ENCODE data around the gene KRTAP4-1. TPM values are rescaled to one million over a fixed set of nuclear protein-coding genes. Genes with fewer than 3 reads are reported as not detected.
"Not testable (repeated sequence)": the region's sequence is repeated elsewhere in the genome, so short reads cannot be mapped to it uniquely, and the experiment has no call there.

Gene KRTAP4-1
- total RNA-seq, 1 donor from 2014 or later: not detected

DNA sequence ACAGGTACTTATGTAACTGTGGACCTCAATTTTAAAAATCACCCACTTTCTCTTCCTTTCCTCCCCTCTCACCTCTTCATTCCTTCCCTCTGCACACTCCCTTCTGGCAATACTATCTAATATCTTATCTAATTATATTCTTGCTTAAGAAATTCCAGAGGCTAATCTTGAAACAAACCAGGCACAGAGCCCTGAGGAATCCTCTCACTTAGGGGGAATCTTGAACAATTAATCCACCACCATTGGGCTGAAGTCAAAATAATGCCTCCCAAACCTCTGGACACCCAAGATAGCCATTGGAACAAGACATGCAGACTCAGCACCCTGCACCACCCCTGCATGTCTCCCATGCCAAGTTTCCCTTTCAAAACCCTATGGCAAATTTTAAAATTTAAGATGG is 43.4 kb downstream of the KRTAP4-1 start:
- no peak overlapping the region for H3K4me3 ChIP-seq
- no peak for TF ChIP-seq CTCF (IDR thresholded peaks at IDR 0.05)
- intact Hi-C loops (cut with DNase I): no loop called here
- H3K9me3 ChIP-seq: peaks cover 3% of the 10 kb centered on the region in 2 donors
- no peak overlapping the region for H3K27ac ChIP-seq
- DNase-seq (ENCODE audit: low spot score in 2 of 2): no peak
- no peaks in the 10 kb centered on the region for H3K27me3 ChIP-seq
- no peaks in the 10 kb centered on the region for H3K4me1 ChIP-seq
- H3K36me3 ChIP-seq: no peaks in the 10 kb centered on the region

GRCh38 chr17:41140360-41141131 is 44.2 kb downstream of the KRTAP4-1 start, which contains the start of gene KRTAP4-6:
Gene KRTAP4-6 (minus strand): TSS chr17:41140544. CDS start chr17:41140487, 57 bp downstream.
- intact Hi-C loops (cut with DNase I): no loop called here
- no peak within 1 kb of the TSS for H3K27ac ChIP-seq
- H3K27me3 ChIP-seq: no peaks in the 10 kb centered on the region

DNA sequence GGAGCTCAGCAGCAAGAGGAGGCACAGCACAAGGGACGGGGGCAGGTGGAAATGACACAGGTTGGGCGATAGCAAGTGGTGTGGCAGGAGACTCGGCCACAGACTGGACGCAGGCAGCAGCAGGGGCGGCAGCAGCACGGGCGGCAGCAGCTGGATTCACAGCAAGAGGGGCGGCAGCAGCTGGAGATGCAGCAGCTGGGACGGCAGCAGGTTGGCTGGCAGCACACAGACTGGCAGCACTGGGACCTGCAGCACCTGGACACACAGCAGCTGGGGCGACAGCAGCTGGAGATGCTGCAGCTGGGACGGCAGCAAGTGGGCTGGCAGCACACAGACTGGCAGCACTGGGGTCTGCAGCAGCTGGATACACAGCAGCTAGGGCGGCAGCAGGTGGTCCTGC is 44.8 kb downstream of the KRTAP4-1 start:
- H3K36me3 ChIP-seq; DNase-seq (ENCODE audit: low spot score in 2 of 2); H3K9me3 ChIP-seq; H3K27me3 ChIP-seq; H3K27ac ChIP-seq; H3K4me1 ChIP-seq; H3K4me3 ChIP-seq; intact Hi-C loops (cut with DNase I): not testable (repeated sequence)

More at GRCh38 chr17:41140360-41141131, 44.2 kb downstream of the KRTAP4-1 start, which contains the start of gene KRTAP4-6:
- peaks cover 3% of the 10 kb centered on the region in 2 donors for H3K9me3 ChIP-seq
- no peaks in the 10 kb centered on the region for H3K36me3 ChIP-seq
- no peak for DNase-seq (ENCODE audit: low spot score in 2 of 2)
- H3K4me3 ChIP-seq: no peak within 1 kb of the TSS
- TF ChIP-seq CTCF (IDR thresholded peaks at IDR 0.05): no peak
- H3K4me1 ChIP-seq: no peaks in the 10 kb centered on the region

Other genes with a start within 250 kb of the KRTAP4-1 start
- not detected for gene KRT23, start 247.3 kb downstream of the KRTAP4-1 start, total RNA-seq
- gene KRT39, start 218.0 kb downstream of the KRTAP4-1 start, total RNA-seq: not detected
- gene KRT40, start 200.6 kb downstream of the KRTAP4-1 start, total RNA-seq: not detected
- not detected for gene KRTAP3-3, start 190.7 kb downstream of the KRTAP4-1 start, total RNA-seq
- not detected for gene KRTAP3-2, start 185.0 kb downstream of the KRTAP4-1 start, total RNA-seq
- not detected for gene KRTAP3-1, start 175.8 kb downstream of the KRTAP4-1 start, total RNA-seq
- not detected for gene KRTAP1-5, start 157.7 kb downstream of the KRTAP4-1 start, total RNA-seq
- gene KRTAP1-4, start 154.7 kb downstream of the KRTAP4-1 start, total RNA-seq: not detected
- not detected for gene KRTAP1-3, start 150.0 kb downstream of the KRTAP4-1 start, total RNA-seq
- gene KRTAP1-1, start 143.5 kb downstream of the KRTAP4-1 start, total RNA-seq: not detected
- not detected for gene KRTAP2-1, start 137.6 kb downstream of the KRTAP4-1 start, total RNA-seq
- not detected for gene KRTAP2-2, start 129.7 kb downstream of the KRTAP4-1 start, total RNA-seq
- gene KRTAP2-3, start 124.8 kb downstream of the KRTAP4-1 start, total RNA-seq: not detected
- not detected for gene KRTAP2-4, start 119.0 kb downstream of the KRTAP4-1 start, total RNA-seq
- gene KRTAP4-7, start 100.8 kb downstream of the KRTAP4-1 start, total RNA-seq: not detected
- gene KRTAP4-8, start 86.8 kb downstream of the KRTAP4-1 start, total RNA-seq: not detected
- not detected for gene KRTAP4-16, start 82.7 kb downstream of the KRTAP4-1 start, total RNA-seq
- gene KRTAP4-9, start 79.5 kb downstream of the KRTAP4-1 start, total RNA-seq: not detected
- gene KRTAP4-11, start 66.5 kb downstream of the KRTAP4-1 start, total RNA-seq: not detected
- gene KRTAP4-12, start 60.7 kb downstream of the KRTAP4-1 start, total RNA-seq: not detected
- gene KRTAP4-6, start 44.4 kb downstream of the KRTAP4-1 start, total RNA-seq: not detected
- gene KRTAP4-5, start 35.1 kb downstream of the KRTAP4-1 start, total RNA-seq: not detected
- not detected for gene KRTAP4-4, start 24.2 kb downstream of the KRTAP4-1 start, total RNA-seq
- not detected for gene KRTAP4-3, start 16.7 kb downstream of the KRTAP4-1 start, total RNA-seq
- gene KRTAP4-2, start 6.7 kb downstream of the KRTAP4-1 start, total RNA-seq: not detected
- not detected for gene KRTAP9-1, start 5.0 kb upstream of the KRTAP4-1 start, total RNA-seq
- not detected for gene KRTAP9-2, start 41.7 kb upstream of the KRTAP4-1 start, total RNA-seq
- not detected for gene KRTAP9-3, start 47.5 kb upstream of the KRTAP4-1 start, total RNA-seq
- gene KRTAP9-8, start 53.1 kb upstream of the KRTAP4-1 start, total RNA-seq: not detected
- gene KRTAP9-4, start 64.8 kb upstream of the KRTAP4-1 start, total RNA-seq: not detected
- gene KRTAP9-9, start 70.5 kb upstream of the KRTAP4-1 start, total RNA-seq: not detected
- gene KRTAP9-6, start 80.5 kb upstream of the KRTAP4-1 start, total RNA-seq: not detected
- not detected for gene KRTAP9-7, start 90.8 kb upstream of the KRTAP4-1 start, total RNA-seq
- gene KRTAP29-1, start 117.9 kb upstream of the KRTAP4-1 start, total RNA-seq: not detected
- not detected for gene KRTAP16-1, start 124.4 kb upstream of the KRTAP4-1 start, total RNA-seq
- gene KRTAP17-1, start 130.8 kb upstream of the KRTAP4-1 start, total RNA-seq: not detected
- not detected for gene KRT33A, start 165.9 kb upstream of the KRTAP4-1 start, total RNA-seq
- not detected for gene KRT33B, start 184.9 kb upstream of the KRTAP4-1 start, total RNA-seq
- not detected for gene KRT34, start 197.4 kb upstream of the KRTAP4-1 start, total RNA-seq
- gene KRT31, start 212.7 kb upstream of the KRTAP4-1 start, total RNA-seq: not detected
- gene KRT37, start 239.7 kb upstream of the KRTAP4-1 start, total RNA-seq: not detected

All from ascending aorta (tissue), 2 donors.